Left cardiac atrium (tissue), 4 donors: ENCODE results near the gene GPR27. TPM values are rescaled to one million over a fixed set of nuclear protein-coding genes. Genes with fewer than 3 reads are reported as not detected.

Experiments used
- ATAC-seq, 2 donors: fragments of 200-7000 bp; cut with Tn5 transposase; one replicate each; pipeline ENCODE4 v1.9.1; 2020; ENCODE audit warnings: mild to moderate bottlenecking in 2 of 2, moderate library complexity in 2 of 2
- DNase-seq: peaks from one replicate; pipeline ENCODE4 v3.0.0-alpha.2; 2020
- intact Hi-C, 2 donors: fragments of 100-400 bp; cut with DNase I; formaldehyde crosslinking; loops; one replicate each; pipeline versions ENCODE4 v1.14.1 to v1.15.1; 2022 to 2023
- total RNA-seq, 2 donors: library from RNA; stranded (reverse); fragmentation: NEBNext Ultra II Directional; extraction: Animal tissue kit (Norgen Biotek cat#: 25700); gene quantifications; one replicate each; pipeline ENCODE4 v1.2.1, GENCODE V29; 2021
- donor health status: DM: no; HTN: yes; CAD: no.
- donor health status: DM: no; HTN: yes; CAD: no; lungs with severe emphysema.
- donor health status: DM: yes; HTN: yes; CAD: no.
- donor health status: Dilated cardiomyopathy.

GPR27 gene
- total RNA-seq, 2 donors from 2014 or later: 2.3 to 3.9 TPM

DNA sequence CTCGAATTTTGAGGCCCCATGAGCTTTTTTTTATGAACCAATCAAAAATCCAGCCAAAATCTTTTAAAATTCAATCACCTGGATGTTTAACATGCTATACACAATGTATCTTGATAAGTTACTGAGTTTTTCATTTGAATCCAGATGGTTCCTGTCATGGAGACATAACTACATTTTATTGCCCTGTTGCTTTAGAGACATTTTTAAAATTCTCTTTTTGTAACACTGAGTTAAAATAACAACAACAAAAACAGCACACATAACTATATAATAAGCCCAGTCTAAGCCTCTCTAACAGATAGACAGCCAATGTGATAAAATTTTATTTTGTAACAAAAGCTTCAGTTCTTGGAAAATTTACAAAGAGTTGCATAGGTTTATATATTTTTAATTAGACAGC lies 29.5 kb downstream of the GPR27 start:
- intact Hi-C loops: no loop called here
- ATAC-seq: no peak

DNA sequence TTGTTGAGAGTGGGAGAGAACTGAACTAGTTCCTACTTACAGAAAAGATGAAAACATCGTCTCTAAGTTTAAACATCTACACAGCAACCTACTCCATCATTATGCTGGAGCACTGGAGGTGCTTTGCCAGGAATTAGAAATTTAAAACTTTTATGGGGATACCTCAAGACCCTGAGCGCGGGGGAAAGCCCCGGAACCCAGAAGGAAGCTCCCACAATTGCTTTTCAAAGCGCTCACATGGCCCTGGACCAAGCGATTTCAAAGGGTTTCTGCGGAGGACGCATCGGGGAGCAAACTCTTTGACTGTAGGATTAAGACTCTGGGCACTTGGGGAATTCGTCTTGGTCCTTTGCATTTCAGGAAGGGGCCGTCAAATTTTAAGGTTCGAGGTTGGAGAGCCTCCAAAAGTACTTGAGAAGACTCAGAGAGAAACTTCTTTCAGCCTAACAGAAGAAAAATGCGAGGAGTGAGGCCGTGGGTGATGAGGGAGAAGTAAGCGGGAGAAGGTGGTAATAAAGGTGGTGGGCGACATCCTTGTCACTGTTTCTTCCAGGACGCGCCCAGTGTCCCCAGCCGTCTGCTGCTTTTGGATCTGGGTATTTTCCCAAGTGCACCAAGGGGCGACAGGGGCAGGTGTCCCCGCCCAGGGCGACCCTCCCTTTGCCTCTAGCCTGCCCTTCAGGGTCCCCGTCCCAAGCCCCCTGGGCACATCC lies 30.7 kb downstream of the GPR27 start:
- intact Hi-C loops: no loop called here
- ATAC-seq: no peak
- DNase-seq: no peak

More for the DNA sequence above, 29.5 kb downstream of the GPR27 start:
- DNase-seq: no peak

DNA sequence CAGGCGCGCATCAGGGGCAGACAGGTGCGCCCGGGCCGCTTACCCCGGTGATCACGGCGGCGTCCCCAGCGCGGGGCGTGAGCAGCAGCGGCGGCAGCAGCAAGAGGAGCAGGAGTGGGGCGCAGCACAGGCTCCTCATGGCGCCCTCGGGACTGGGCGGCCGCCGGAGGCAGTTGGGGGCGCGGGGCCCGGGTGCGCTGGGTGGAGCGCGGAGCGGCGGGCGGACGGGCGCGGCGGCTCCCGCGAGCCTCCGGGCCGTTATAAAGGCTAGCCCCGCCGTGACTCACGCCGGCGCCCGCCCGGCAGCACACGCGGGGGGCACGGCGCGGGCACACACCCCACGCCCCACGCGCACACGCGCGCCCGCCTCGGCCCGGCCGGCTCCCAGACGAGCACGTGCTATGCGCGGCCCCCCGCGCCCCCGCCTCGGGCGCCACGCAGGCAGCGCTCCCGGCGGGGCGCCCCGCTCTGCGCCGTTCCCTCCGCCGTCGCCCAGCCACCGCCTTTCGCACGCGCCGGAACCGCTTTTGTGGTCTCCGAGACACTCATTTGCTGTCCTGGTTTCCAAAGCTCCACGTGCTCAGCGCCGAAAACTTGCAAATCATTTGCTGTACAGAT lies 31.4 kb downstream of the GPR27 start, which contains the start of gene PROK2:
PROK2 (minus strand) TSS at position 235 of the 618 bp plus-strand sequence; CDS start at position 139, 96 bp downstream.
- DNase-seq: peak; percentile 21
- ATAC-seq: peak; percentile 73 to 81
- intact Hi-C loops: no loop called here

GRCh38 chr3:71785532-71786216 lies 32.0 kb downstream of the GPR27 start:
- ATAC-seq: no peak
- intact Hi-C loops: no loop called here
- no peak for DNase-seq

- DNase-seq: no peak
- no peak for ATAC-seq
- intact Hi-C loops: no loop called here
These were observed 32.5 kb downstream of the GPR27 start for GRCh38 chr3:71786217-71786549.

- no peak for ATAC-seq
- DNase-seq: no peak
- intact Hi-C loops: no loop called here
These were observed 32.9 kb downstream of the GPR27 start for GRCh38 chr3:71786551-71786950.

DNA sequence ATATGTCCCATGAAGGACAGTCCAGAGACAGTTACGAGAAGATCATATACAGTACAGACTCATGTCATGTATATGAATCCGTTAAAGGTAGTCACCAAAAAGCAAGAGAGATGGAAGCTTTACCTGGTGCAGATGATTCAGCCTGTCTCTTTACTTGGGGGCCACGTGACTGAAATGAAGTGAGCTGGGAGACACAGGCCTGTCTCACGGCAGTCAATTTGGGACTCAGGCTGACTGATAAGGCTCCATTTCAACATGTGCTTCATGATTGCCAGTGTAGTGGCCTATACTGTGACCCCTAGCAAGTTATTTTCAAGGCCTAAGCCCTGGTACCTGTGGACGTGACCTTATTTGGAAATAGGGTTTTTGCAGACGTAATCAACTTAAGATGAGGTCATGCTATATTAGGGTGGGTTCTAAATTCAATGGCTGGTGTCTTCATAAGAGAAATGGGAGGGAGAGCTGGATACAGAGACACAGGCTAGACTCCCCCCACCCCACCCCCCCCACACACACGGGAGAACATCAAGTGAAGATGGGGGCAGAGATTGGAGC lies 34.3 kb downstream of the GPR27 start:
- no peak for DNase-seq
- intact Hi-C loops: no loop called here
- ATAC-seq: no peak

DNA sequence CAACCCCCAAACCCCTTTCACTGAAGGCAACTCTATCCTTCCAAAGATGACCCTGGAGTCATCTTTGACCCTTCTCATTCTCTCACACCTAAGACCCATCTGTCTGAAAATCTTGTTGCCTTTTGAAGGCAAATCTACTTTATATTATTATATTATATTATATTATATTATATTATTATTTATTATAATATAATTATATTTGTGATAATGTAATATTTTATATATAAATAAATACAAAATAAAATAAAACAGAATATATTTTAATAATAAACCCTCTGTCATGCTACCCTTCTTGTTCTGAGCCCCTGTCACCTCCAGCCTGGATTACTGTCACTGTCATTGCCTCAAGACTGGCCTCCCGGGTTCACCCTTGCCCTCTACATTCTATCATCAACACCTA lies 36.3 kb downstream of the GPR27 start:
- DNase-seq: no peak
- intact Hi-C loops: no loop called here
- ATAC-seq: no peak

GRCh38 chr3:71791634-71792033 lies 38.0 kb downstream of the GPR27 start:
- DNase-seq (no peak), ATAC-seq (no peak)
- intact Hi-C loops: no loop called here

DNA sequence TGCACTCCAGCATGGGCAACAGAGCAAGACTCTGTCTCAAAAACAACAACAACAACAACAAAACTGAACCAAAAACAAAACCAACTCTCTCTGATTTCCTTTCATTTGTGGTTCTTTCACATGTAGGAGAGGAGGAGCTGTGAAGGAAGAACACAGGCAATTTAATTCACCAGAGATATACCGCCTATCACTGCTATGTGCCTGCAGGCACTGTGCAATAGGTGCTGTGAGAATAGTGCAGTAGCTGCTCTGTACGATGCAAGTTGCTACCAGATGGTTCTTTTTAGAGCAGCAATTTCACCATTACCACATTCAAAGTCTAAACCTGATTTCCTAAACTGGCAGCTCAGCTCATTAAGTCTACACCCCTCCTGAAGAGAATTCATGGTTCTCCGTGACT lies 42.6 kb downstream of the GPR27 start:
- ATAC-seq: no peak
- intact Hi-C loops: no loop called here
- DNase-seq: no peak

GRCh38 chr3:71797455-71797854 lies 43.8 kb downstream of the GPR27 start:
- ATAC-seq (no peak), DNase-seq (no peak)
- intact Hi-C loops: no loop called here

DNA sequence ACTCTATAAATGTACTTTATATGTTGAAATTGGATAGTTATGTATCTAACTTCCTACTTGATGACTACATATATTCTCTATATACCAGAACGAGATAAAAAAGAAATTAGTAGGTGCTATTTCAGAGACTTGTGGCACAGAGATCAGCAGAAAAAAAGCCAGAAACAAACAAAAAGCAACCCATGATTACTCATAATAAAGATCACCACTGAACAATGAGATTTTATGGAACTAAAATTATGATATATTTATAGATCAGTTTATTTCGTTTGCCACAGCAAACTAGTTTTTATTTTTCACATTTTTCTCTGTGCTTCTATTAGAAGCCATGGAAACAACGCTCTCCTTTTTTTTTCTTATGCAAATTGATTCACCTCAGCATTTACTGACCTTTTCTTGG lies 46.4 kb downstream of the GPR27 start:
- DNase-seq (no peak), ATAC-seq (no peak)
- intact Hi-C loops: no loop called here

GRCh38 chr3:71801986-71802385 lies 48.3 kb downstream of the GPR27 start:
- intact Hi-C loops: no loop called here
- DNase-seq: no peak
- ATAC-seq: no peak

DNA sequence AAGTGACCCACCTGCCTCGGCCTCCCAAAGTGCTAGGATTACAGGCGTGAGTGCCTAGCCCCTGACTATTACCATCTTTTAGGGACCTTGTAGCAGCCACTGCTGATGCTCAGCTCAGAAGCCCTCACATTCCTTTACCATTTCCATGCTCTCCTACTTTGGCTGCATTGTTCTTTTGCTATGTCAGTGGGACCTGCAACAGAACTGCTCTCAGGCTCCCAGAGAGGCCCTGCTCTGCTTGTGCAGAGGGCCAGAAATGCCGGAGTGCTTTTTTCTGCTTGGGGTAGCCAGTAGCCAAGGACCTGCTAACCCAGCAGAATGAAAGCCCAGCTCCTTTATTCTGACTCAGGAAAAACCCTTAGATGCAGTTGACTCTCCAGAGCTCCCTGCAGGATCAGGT lies 49.6 kb downstream of the GPR27 start:
- DNase-seq: no peak
- ATAC-seq: no peak

GRCh38 chr3:71805199-71805598 lies 51.5 kb downstream of the GPR27 start:
- intact Hi-C loops: no loop called here
- no peak for DNase-seq
- ATAC-seq: peak in 1 of 2 donors; percentile 33

More for the DNA sequence above, 49.6 kb downstream of the GPR27 start:
- intact Hi-C loops: no loop called here

GRCh38 chr3:71805691-71806090 lies 52.0 kb downstream of the GPR27 start:
- ATAC-seq: no peak
- intact Hi-C loops: no loop called here
- DNase-seq: no peak
